HepG2 (cell line): Measurements from ENCODE around the gene PLK3. TPM values are rescaled to one million over a fixed set of nuclear protein-coding genes. Genes with fewer than 3 reads are reported as not detected.

Experiments
- DNMT1 ChIP-seq: sonication (generic); formaldehyde crosslinking; IDR thresholded peaks from 2 replicates; pipeline ENCODE4 v1.5.1; 2020; ENCODE audit warnings: mild to moderate bottlenecking, missing genetic modification reagents
- EP300 ChIP-seq, 3 experiments: sonication (generic) in 1 of 3; formaldehyde crosslinking in 1 of 3; IDR thresholded peaks; 2 replicates each; pipeline versions ENCODE4 v1.5.1 to v1.6.1; 2011 to 2020; ENCODE audit warnings: low read depth in 2 of 3, low read length in 2 of 3, borderline replicate concordance in 1 of 3, improper control_type of control experiment in 1 of 3, mild to moderate bottlenecking in 1 of 3, missing genetic modification reagents in 1 of 3, moderate library complexity in 1 of 3
- HMGA1 ChIP-seq: sonication (generic); formaldehyde crosslinking; conservative IDR thresholded peaks from 2 replicates; pipeline ENCODE4 v1.4.0; 2020; ENCODE audit warnings: missing genetic modification reagents
- KDM5B ChIP-seq: sonication (generic); formaldehyde crosslinking; IDR thresholded peaks from 2 replicates; pipeline ENCODE4 v1.4.0; 2020; ENCODE audit warnings: missing genetic modification reagents, mild to moderate bottlenecking, borderline replicate concordance
- KDM6A ChIP-seq: IDR thresholded peaks from 2 replicates; pipeline ENCODE4 v1.6.1; 2016; ENCODE audit warnings: low read depth
- MATR3 ChIP-seq: sonication (generic); formaldehyde crosslinking; IDR thresholded peaks from 2 replicates; pipeline ENCODE4 v1.4.0; 2020; ENCODE audit warnings: missing genetic modification reagents
- MED13 ChIP-seq: sonication (generic); formaldehyde crosslinking; IDR thresholded peaks from 2 replicates; pipeline ENCODE4 v1.5.0; 2020; ENCODE audit warnings: missing genetic modification reagents
- MLLT10 ChIP-seq: sonication (generic); formaldehyde crosslinking; IDR thresholded peaks from 2 replicates; pipeline ENCODE4 v1.4.0; 2020; ENCODE audit warnings: missing genetic modification reagents
- MYC ChIP-seq: sonication (generic); formaldehyde crosslinking; IDR thresholded peaks from 2 replicates; pipeline ENCODE4 v1.9.0; 2021; ENCODE audit warnings: missing genetic modification reagents, borderline replicate concordance
- NR2F1 ChIP-seq, 2 experiments: fragments of 450-650 bp in 1 of 2; formaldehyde crosslinking in 1 of 2; IDR thresholded peaks; 2 replicates each; pipeline versions ENCODE4 v1.5.0 to v1.6.1; 2016 to 2020; ENCODE audit warnings: mild to moderate bottlenecking in 1 of 2, missing compliant biosample characterization in 1 of 2, missing genetic modification reagents in 1 of 2, moderate library complexity in 1 of 2
- RCOR2 ChIP-seq: IDR thresholded peaks from 2 replicates; pipeline ENCODE4 v1.6.1; 2016; ENCODE audit warnings: missing biosample characterization, missing genetic modification reagents
- RFX1 ChIP-seq: fragments of 450-650 bp; IDR thresholded peaks from 2 replicates; pipeline ENCODE4 v1.6.1; 2017
- RFXAP ChIP-seq: sonication (generic); formaldehyde crosslinking; IDR thresholded peaks from 2 replicates; pipeline ENCODE4 v1.4.0; 2020; ENCODE audit warnings: missing genetic modification reagents, borderline replicate concordance
- SAFB2 ChIP-seq: sonication (generic); formaldehyde crosslinking; IDR thresholded peaks from 2 replicates; pipeline ENCODE4 v1.5.1; 2020; ENCODE audit warnings: missing genetic modification reagents, low read depth, mild to moderate bottlenecking, borderline replicate concordance
- SMARCC2 ChIP-seq: fragments of 450-650 bp; IDR thresholded peaks from 2 replicates; pipeline ENCODE4 v1.6.1; 2017; ENCODE audit warnings: antibody characterized with exemption, mild to moderate bottlenecking
- SNAI1 ChIP-seq: sonication (generic); formaldehyde crosslinking; IDR thresholded peaks from 2 replicates; pipeline ENCODE4 v1.5.0; 2020; ENCODE audit warnings: mild to moderate bottlenecking, missing genetic modification reagents, borderline replicate concordance
- SSRP1 ChIP-seq: IDR thresholded peaks from 2 replicates; pipeline ENCODE4 v1.6.1; 2016; ENCODE audit warnings: control low read depth
- STAG1 ChIP-seq: sonication (generic); formaldehyde crosslinking; IDR thresholded peaks from 2 replicates; pipeline ENCODE4 v1.4.0; 2020; ENCODE audit warnings: missing genetic modification reagents
- TBP ChIP-seq: sonication (generic); formaldehyde crosslinking; IDR thresholded peaks from 2 replicates; pipeline ENCODE4 v1.5.0; 2020; ENCODE audit warnings: missing genetic modification reagents
- THAP11 ChIP-seq: IDR thresholded peaks from 2 replicates; pipeline ENCODE4 v1.6.1; 2016; ENCODE audit warnings: missing biosample characterization, missing genetic modification reagents
- ZFP62 ChIP-seq: sonication (generic); formaldehyde crosslinking; IDR thresholded peaks from 2 replicates; pipeline ENCODE4 v1.4.0; 2020; ENCODE audit warnings: missing genetic modification reagents
- ZNF124 ChIP-seq: sonication (generic); formaldehyde crosslinking; IDR thresholded peaks from 2 replicates; pipeline ENCODE4 v1.4.0; 2020; ENCODE audit warnings: missing genetic modification reagents
- ZNF670 ChIP-seq: sonication (generic); formaldehyde crosslinking; IDR thresholded peaks from 2 replicates; pipeline ENCODE4 v1.8.0; 2022; ENCODE audit warnings: mild to moderate bottlenecking, missing genetic modification reagents, borderline replicate concordance
- ZNF773 ChIP-seq: sonication (generic); formaldehyde crosslinking; IDR thresholded peaks from 2 replicates; pipeline ENCODE4 v1.4.0; 2020; ENCODE audit warnings: missing genetic modification reagents, borderline replicate concordance
- ZNF775 ChIP-seq: sonication (generic); formaldehyde crosslinking; IDR thresholded peaks from 2 replicates; pipeline ENCODE4 v1.4.0; 2020; ENCODE audit warnings: missing genetic modification reagents, mild to moderate bottlenecking, moderate library complexity, borderline replicate concordance
- ZNF891 ChIP-seq: sonication (generic); formaldehyde crosslinking; IDR thresholded peaks from 2 replicates; pipeline ENCODE4 v1.5.0; 2020; ENCODE audit warnings: mild to moderate bottlenecking, missing genetic modification reagents
- polyA plus RNA-seq, 8 experiments: library from polyadenylated mRNA; depleted of rRNA in 3 of 8; stranded (reverse) in 7 of 8; unstranded in 1 of 8; fragments of >200 nt; fragmentation: Illumina TruSeq in 4 of 8; extraction: Trizol in 4 of 8; gene quantifications; 2 replicates each; pipeline versions ENCODE4 v1.2.1 to v1.2.3, GENCODE V29; 2011 to 2016; ENCODE audit warnings: low read depth in 4 of 8, missing spikeins in 1 of 8, mixed read lengths in 1 of 8; ENCODE audit not compliant: insufficient read depth in 1 of 8
- total RNA-seq, 5 experiments: library from RNA; depleted of rRNA; stranded (reverse); fragments of >200 nt; fragmentation: Illumina TruSeq; extraction: Trizol; gene quantifications; 2 replicates each; pipeline ENCODE4 v1.2.3, GENCODE V29; 2016; ENCODE audit warnings: low read depth in 1 of 5
- TF ChIP-seq, protein P1 (sequence below): sonication (generic); formaldehyde crosslinking; IDR thresholded peaks from 2 replicates; pipeline ENCODE4 v1.4.0; 2020; ENCODE audit warnings: mild to moderate bottlenecking, missing genetic modification reagents
- TF ChIP-seq, protein P2 (sequence below): sonication (generic); formaldehyde crosslinking; IDR thresholded peaks from 2 replicates; pipeline ENCODE4 v1.5.1; 2020; ENCODE audit warnings: mild to moderate bottlenecking, missing genetic modification reagents, moderate library complexity

PLK3 gene
- total and polyA plus RNA-seq, 2 of the 13 experiments (the other 11 are each of a cell fraction or from before 2014, with no cell fraction given), result 9.8 to 16.9 TPM

DNA sequence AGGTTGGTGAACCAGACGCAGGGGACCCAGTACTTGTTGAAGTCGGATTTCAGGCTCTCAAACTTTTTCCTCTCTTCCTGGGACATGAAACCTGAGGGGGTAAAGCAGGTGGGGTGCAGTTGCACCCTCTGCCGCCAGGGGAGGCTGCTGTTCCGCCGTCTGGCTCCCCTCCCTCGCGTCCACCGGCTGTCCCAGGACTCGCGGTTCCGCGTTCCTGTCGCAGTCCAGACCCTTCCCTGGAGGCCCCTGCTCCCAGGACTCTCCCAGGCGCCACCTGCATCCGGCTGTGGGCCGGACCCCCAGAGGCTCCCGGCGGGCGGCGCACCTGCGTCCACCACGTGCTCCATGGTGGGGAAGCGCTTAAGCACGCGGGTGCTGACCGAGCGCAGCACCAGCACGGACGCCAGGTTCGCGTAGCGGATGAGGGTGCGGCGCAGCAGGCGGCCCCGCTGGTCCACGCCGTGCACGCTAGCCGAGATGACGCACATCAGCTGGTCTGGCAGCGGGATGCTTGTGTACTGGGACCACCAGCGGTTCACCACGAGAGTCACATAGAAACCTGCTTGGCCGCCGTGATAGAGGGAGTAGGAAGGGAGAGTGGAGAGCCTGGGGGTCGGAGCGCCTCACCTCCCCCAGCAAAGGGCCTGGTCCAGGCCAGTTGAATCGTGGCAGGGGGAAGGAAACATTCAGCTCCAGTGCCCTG lies 13.9 kb upstream of the PLK3 start (continued):
- TF ChIP-seq MYC (CRISPR knock-in tag) (peak; percentile 89), SNAI1 (CRISPR knock-in tag) (no peak), NR2F1 (CRISPR knock-in tag; IDR thresholded peaks at IDR 0.05) (no peak), SMARCC2 (0 out of 2 replicates have a peak, but pooled peaks have one; percentile 10), MED13 (CRISPR knock-in tag) (no peak), SSRP1 (CRISPR knock-in tag) (no peak), RCOR2 (CRISPR knock-in tag) (no peak), SAFB2 (CRISPR knock-in tag) (peak; percentile 52; the same call in 1 of the 2 replicates), RFXAP (no peak), DNMT1 (CRISPR knock-in tag) (no peak), ZFP62 (CRISPR knock-in tag) (no peak), ZNF775 (CRISPR knock-in tag) (no peak), RFX1 (no peak), KDM5B (CRISPR knock-in tag) (peak; percentile 53; the same call in 1 of the 2 replicates), KDM6A (CRISPR knock-in tag) (no peak), MLLT10 (CRISPR knock-in tag) (no peak), TBP (no peak), MATR3 (CRISPR knock-in tag) (no peak), ZNF773 (CRISPR knock-in tag) (no peak), ZNF891 (CRISPR knock-in tag) (peak; percentile 44), STAG1 (CRISPR knock-in tag) (peak; percentile 78), ZNF670 (CRISPR knock-in tag) (no peak), HMGA1 (CRISPR knock-in tag) (no peak), EP300 (IDR thresholded peaks at IDR 0.05; ENCODE audit: low read depth in 2 of 2, low read length in 2 of 2) (peak; percentile 9 to 62; a peak in 1 of 4 replicates), EP300 (CRISPR knock-in tag; IDR thresholded peaks at IDR 0.05; ENCODE audit: borderline replicate concordance) (no peak), ZNF124 (CRISPR knock-in tag) (no peak), THAP11 (CRISPR knock-in tag) (no peak)
- TF ChIP-seq, protein P1, sequence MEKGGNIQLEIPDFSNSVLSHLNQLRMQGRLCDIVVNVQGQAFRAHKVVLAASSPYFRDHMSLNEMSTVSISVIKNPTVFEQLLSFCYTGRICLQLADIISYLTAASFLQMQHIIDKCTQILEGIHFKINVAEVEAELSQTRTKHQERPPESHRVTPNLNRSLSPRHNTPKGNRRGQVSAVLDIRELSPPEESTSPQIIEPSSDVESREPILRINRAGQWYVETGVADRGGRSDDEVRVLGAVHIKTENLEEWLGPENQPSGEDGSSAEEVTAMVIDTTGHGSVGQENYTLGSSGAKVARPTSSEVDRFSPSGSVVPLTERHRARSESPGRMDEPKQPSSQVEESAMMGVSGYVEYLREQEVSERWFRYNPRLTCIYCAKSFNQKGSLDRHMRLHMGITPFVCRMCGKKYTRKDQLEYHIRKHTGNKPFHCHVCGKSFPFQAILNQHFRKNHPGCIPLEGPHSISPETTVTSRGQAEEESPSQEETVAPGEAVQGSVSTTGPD, result no peak
- TF ChIP-seq, protein P2, sequence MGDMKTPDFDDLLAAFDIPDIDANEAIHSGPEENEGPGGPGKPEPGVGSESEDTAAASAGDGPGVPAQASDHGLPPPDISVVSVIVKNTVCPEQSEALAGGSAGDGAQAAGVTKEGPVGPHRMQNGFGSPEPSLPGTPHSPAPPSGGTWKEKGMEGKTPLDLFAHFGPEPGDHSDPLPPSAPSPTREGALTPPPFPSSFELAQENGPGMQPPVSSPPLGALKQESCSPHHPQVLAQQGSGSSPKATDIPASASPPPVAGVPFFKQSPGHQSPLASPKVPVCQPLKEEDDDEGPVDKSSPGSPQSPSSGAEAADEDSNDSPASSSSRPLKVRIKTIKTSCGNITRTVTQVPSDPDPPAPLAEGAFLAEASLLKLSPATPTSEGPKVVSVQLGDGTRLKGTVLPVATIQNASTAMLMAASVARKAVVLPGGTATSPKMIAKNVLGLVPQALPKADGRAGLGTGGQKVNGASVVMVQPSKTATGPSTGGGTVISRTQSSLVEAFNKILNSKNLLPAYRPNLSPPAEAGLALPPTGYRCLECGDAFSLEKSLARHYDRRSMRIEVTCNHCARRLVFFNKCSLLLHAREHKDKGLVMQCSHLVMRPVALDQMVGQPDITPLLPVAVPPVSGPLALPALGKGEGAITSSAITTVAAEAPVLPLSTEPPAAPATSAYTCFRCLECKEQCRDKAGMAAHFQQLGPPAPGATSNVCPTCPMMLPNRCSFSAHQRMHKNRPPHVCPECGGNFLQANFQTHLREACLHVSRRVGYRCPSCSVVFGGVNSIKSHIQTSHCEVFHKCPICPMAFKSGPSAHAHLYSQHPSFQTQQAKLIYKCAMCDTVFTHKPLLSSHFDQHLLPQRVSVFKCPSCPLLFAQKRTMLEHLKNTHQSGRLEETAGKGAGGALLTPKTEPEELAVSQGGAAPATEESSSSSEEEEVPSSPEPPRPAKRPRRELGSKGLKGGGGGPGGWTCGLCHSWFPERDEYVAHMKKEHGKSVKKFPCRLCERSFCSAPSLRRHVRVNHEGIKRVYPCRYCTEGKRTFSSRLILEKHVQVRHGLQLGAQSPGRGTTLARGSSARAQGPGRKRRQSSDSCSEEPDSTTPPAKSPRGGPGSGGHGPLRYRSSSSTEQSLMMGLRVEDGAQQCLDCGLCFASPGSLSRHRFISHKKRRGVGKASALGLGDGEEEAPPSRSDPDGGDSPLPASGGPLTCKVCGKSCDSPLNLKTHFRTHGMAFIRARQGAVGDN (CRISPR knock-in tag), result peak; percentile 92
